Ovary (tissue), 9 donors: ENCODE measurements around the gene TMEM259. TPM values are rescaled to one million over a fixed set of nuclear protein-coding genes. Genes with fewer than 3 reads are reported as not detected.

Source experiments
- DNase-seq, 5 donors: peaks; one replicate each; pipeline ENCODE4 v3.0.0-alpha.2; 2019 to 2020
- H3K27ac ChIP-seq, 2 donors: fragments of 200-600 bp; one replicate each; pipeline versions ENCODE4 v1.5.1 to v1.8.0; 2019 to 2022
- H3K27me3 ChIP-seq: fragments of 200-600 bp; one replicate; pipeline ENCODE4 v1.8.0; 2022
- H3K36me3 ChIP-seq: fragments of 200-600 bp; sonication (generic); one replicate; pipeline ENCODE4 v1.5.1; 2019
- H3K4me1 ChIP-seq: one replicate; pipeline ENCODE4 v1.8.1; 2013; ENCODE audit warnings: mild to moderate bottlenecking, moderate library complexity; ENCODE audit not compliant: insufficient read depth
- H3K4me3 ChIP-seq: fragments of 200-600 bp; sonication (generic); one replicate; pipeline ENCODE4 v1.5.1; 2017
- H3K9me3 ChIP-seq, 2 donors: fragments of 200-600 bp in 1 of 2; sonication (generic) in 1 of 2; one replicate each; pipeline versions ENCODE4 v1.5.1 to v1.8.1; 2013 to 2019; ENCODE audit warnings: mild to moderate bottlenecking in 1 of 2, moderate library complexity in 1 of 2
- EP300 ChIP-seq: sonication (generic); formaldehyde crosslinking; IDR thresholded peaks from one replicate; pipeline ENCODE4 v1.6.1; 2017; ENCODE audit warnings: antibody characterized with exemption
- POLR2A ChIP-seq: fragments of 450-650 bp; IDR thresholded peaks from one replicate; pipeline ENCODE4 v1.6.1; 2017; ENCODE audit warnings: antibody characterized with exemption, mild to moderate bottlenecking, moderate library complexity
- WGBS, 3 donors: extraction: QIAGEN DNeasy Blood & Tissue Kit in 1 of 3; methylation state at CpG; one replicate each; pipeline versions ENCODE4 v1.1.5 to v1.1.7; 2013 to 2017; 5-methylcytosine and 5-hydroxymethylcytosine counted together
- intact Hi-C, 4 donors: fragments of 100-400 bp; cut with DNase I; formaldehyde crosslinking; loops; one replicate each; pipeline versions ENCODE4 v1.11.0 to v1.15.1; 2022 to 2023
- polyA plus RNA-seq, 2 donors: library from polyadenylated mRNA; stranded (reverse); fragments of 200-250 nt in 1 of 2; fragments of 350-450 nt in 1 of 2; fragmentation: Illumina TruSeq in 1 of 2; extraction: RNeasy Lipid Tissue Mini Kit (QIAGEN cat#74804) in 1 of 2; gene quantifications; one replicate each; pipeline ENCODE4 v1.2.3, GENCODE V29; 2013 to 2014
- total RNA-seq, 7 donors: library from RNA; depleted of rRNA in 2 of 7; stranded (reverse); fragments of >200 nt in 2 of 7; fragmentation: NEBNext Ultra II Directional in 3 of 7; extraction: Animal tissue kit (Norgen Biotek cat#: 25700) in 3 of 7; gene quantifications; one replicate each; pipeline versions ENCODE4 v1.1.0 to v1.2.4, GENCODE V29; 2016 to 2023
- TF ChIP-seq, protein P1 (sequence below), 3 donors: fragments of 450-650 bp in 2 of 3; fragments of 200-600 bp in 1 of 3; IDR thresholded peaks; one replicate each; pipeline versions ENCODE4 v1.5.1 to v1.8.0; 2016 to 2022; ENCODE audit warnings: antibody characterized with exemption in 3 of 3, mild to moderate bottlenecking in 1 of 3
- donor health status: DM: no; HTN: no; CAD: no; lungs with moderate emphysema.
- donor health status: DM: no; HTN: no; CAD: no.
- donor health status: Bipolar disorder and iron deficiency.
- donor health status: DM: yes; HTN: yes; CAD: no.
- donor health status: DM: no; HTN: no; CAD: no.
- donor health status: DM: yes; HTN: yes; CAD: no.

TMEM259 gene
- total and polyA plus RNA-seq, 9 donors: 26.0 to 196 (median 127) TPM

DNA sequence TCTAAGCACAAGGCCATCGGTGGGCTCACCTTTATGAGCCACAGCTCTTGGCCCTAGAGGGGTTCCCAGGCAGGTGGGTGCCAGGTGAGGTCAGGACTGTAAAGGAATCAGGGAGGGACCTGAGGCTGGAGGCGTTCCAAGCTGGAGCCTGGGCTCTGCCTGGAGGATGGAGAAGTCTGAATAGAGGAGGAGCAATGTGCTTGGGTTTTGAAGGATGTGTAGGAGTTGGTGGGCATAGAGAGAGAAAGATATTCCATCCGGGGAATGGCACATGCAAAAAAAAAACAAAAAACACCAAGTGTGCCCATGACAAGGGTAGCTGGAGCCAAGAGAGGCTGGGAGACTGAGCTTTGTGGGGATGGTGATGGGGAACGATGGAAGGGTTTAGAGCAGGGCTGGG, 18.3 kb downstream of the TMEM259 start:
- intact Hi-C loops: no loop called here
- Histone ChIP-seq H3K4me1 (no peaks in the 10 kb centered on the region), H3K9me3 (no peaks in the 10 kb centered on the region), H3K36me3 (no peaks in the 10 kb centered on the region), H3K4me3 (no peak overlapping the region), H3K27ac (no peak overlapping the region), H3K27me3 (peaks cover 13% of the 10 kb centered on the region)
- TF ChIP-seq EP300 (no peak), POLR2A (no peak)
- TF ChIP-seq, protein P1, sequence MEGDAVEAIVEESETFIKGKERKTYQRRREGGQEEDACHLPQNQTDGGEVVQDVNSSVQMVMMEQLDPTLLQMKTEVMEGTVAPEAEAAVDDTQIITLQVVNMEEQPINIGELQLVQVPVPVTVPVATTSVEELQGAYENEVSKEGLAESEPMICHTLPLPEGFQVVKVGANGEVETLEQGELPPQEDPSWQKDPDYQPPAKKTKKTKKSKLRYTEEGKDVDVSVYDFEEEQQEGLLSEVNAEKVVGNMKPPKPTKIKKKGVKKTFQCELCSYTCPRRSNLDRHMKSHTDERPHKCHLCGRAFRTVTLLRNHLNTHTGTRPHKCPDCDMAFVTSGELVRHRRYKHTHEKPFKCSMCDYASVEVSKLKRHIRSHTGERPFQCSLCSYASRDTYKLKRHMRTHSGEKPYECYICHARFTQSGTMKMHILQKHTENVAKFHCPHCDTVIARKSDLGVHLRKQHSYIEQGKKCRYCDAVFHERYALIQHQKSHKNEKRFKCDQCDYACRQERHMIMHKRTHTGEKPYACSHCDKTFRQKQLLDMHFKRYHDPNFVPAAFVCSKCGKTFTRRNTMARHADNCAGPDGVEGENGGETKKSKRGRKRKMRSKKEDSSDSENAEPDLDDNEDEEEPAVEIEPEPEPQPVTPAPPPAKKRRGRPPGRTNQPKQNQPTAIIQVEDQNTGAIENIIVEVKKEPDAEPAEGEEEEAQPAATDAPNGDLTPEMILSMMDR (IDR thresholded peaks at IDR 0.05): no peak
- peak in 1 of 5 donors; percentile 27 for DNase-seq
- WGBS, 3 donors: 59 to 81% (median 75%) methylated on average over 4 of the region's 4 CpGs

DNA sequence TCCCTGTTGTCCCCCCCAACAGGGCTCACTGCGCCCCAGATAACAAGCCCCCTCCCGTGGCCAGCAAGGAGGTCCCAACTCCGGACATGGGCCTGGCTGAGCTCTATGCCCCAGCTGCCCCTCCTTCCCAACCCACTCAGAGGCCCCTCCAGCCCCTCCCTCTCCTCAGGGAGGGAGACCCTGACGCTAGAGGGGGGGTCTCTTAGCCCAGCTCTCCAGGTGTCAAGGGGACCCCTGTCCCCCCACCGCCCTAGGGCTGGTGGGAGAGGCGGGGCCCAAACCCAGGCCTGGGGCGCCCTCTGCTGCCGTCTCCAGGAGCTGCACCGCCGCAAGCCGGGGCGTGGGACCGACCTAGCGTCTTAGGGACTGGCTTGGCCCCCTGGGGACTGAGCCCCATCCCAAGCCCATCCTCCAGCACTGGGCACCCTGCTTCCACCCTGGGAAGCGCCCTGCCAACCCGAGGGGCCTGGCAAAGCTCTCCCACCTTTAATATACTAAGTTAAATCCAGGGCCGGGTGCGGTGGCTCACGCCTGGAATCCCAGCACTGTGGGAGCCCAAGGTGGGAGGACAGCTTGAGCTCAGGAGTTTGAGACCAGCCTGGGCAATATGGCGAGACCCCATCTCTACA, 19.3 kb downstream of the TMEM259 start:
- no peak overlapping the region for H3K4me3 ChIP-seq
- H3K36me3 ChIP-seq: no peaks in the 10 kb centered on the region
- peak in 2 of 5 donors; percentile 48 to 71 for DNase-seq
- no peaks in the 10 kb centered on the region for H3K9me3 ChIP-seq
- WGBS, 3 donors: 6 to 14% (median 7%) methylated on average over 12 to 20 of the region's 20 CpGs
- TF ChIP-seq, protein P1 (IDR thresholded peaks at IDR 0.05): peak; percentile 64 to 81 (median 77)
- TF ChIP-seq POLR2A (no peak), EP300 (no peak)
- intact Hi-C loops: no loop called here
- H3K27me3 ChIP-seq: peaks cover 13% of the 10 kb centered on the region
- H3K4me1 ChIP-seq: no peaks in the 10 kb centered on the region
- no peak overlapping the region for H3K27ac ChIP-seq

DNA sequence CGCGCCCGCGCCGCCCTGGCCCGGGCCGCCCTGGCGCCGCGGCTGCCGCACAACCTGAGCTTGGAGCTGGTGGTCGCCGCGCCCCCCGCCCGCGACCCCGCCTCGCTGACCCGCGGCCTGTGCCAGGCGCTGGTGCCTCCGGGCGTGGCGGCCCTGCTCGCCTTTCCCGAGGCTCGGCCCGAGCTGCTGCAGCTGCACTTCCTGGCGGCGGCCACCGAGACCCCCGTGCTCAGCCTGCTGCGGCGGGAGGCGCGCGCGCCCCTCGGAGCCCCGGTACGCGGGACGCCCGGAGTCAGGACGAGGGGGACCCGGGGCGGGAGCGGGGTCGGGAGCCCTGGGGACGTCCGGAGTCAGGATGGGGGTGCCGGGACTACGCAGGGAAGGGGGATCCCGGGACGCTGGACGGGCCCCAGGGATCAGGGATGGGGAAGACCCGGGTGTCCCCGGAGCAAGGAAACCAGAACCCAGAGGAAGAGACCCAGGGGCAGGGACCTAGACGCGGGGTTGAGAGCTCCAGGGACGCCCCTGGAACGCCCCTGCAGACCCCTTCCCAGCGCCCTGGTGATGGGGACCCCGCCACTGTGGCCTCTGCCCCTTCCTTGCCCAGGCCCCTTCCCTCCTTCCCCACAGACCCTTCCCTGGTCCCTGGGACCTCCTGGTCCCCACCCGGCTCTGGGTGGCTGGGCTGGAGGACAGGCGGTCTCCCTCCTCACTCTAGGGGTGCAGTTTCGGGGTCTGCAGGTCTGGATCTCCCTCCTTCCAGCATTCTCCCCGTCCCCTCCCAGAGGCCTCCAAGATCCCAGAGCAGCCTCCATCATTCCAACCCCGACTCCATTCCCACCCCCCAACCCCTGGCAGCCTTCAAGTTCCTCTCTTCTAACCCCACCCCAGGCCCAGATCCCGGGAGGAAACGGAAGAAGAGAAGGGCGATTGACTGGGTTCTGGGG, 20.1 kb downstream of the TMEM259 start:
- TF ChIP-seq, protein P1 (IDR thresholded peaks at IDR 0.05): no peak
- TF ChIP-seq POLR2A (no peak), EP300 (no peak)
- no peaks in the 10 kb centered on the region for H3K36me3 ChIP-seq
- no peak for DNase-seq
- peaks cover 13% of the 10 kb centered on the region for H3K27me3 ChIP-seq
- WGBS, 3 donors: 3 to 5% (median 4%) methylated on average over 47 to 73 of the region's 73 CpGs
- no peaks in the 10 kb centered on the region for H3K9me3 ChIP-seq
- no peak overlapping the region for H3K4me3 ChIP-seq
- intact Hi-C loops: no loop called here
- H3K27ac ChIP-seq: no peak overlapping the region
- H3K4me1 ChIP-seq: peaks cover 2% of the 10 kb centered on the region

DNA sequence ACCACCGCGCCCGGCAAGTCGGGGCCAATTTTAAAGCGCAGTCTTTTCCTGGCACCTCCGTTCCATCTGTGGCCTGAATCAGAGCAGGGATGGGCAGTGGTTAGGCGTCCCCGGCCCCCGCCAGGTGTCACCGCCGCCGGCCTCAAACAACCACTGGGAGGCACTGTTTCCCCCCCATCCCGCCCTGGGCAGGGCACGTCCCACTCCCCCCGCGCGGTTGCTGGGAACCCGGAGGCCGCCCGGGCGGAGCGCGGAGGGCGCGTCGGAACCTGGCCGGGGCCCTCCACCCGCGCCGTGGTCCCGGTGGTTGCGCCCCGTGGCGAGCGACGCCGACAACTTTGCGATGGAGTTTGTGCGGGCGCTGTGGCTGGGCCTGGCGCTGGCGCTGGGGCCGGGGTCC, 20.8 kb downstream of the TMEM259 start, which contains the start of gene GRIN3B:
GRIN3B (plus strand) TSS at position 325 of the 400 bp plus-strand sequence; CDS start at position 344, 19 bp downstream.
- H3K27me3 ChIP-seq: peaks cover 13% of the 10 kb centered on the region
- WGBS, 3 donors: 1 to 5% (median 5%) methylated on average over 8 to 43 of the region's 43 CpGs
- intact Hi-C loops: no loop called here
- peak in 1 of 5 donors; percentile 49 for DNase-seq
- peaks cover 2% of the 10 kb centered on the region for H3K4me1 ChIP-seq
- no peak within 1 kb of the TSS for H3K27ac ChIP-seq
- no peaks in the 10 kb centered on the region for H3K36me3 ChIP-seq
- H3K4me3 ChIP-seq: no peak within 1 kb of the TSS
- H3K9me3 ChIP-seq: no peaks in the 10 kb centered on the region
- no peak for TF ChIP-seq EP300
- TF ChIP-seq, protein P1 (IDR thresholded peaks at IDR 0.05): peak in 2 of 3 donors; percentile 16 to 35
